Smooth muscle cell (in vitro differentiated cells): ENCODE data around the gene KANSL1. TPM values are rescaled to one million over a fixed set of nuclear protein-coding genes. Genes with fewer than 3 reads are reported as not detected.

ENCODE experiments used
- DNase-seq: peaks from one replicate; lab custom pipeline; 2025; ENCODE audit not compliant: unreplicated experiment; lab: John Stamatoyannopoulos, UW
- H2AFZ ChIP-seq: fragments of 200-600 bp; sonication (generic); 2 replicates; pipeline ENCODE4 v1.6.0; 2016; ENCODE audit warnings: antibody characterized with exemption, low read depth, mild to moderate bottlenecking
- H3F3A ChIP-seq: fragments of 200-600 bp; sonication (generic); 2 replicates; pipeline ENCODE4 v1.6.0; 2017; ENCODE audit warnings: antibody characterized with exemption, low read depth
- H3K27ac ChIP-seq: fragments of 200-600 bp; sonication (generic); 2 replicates; pipeline ENCODE4 v1.5.1; 2016; ENCODE audit warnings: low read depth, mild to moderate bottlenecking
- H3K27me3 ChIP-seq: fragments of 200-600 bp; sonication (generic); 2 replicates; pipeline ENCODE4 v1.6.1; 2016; ENCODE audit warnings: low read depth, mild to moderate bottlenecking
- H3K36me3 ChIP-seq: fragments of 200-600 bp; sonication (generic); 2 replicates; pipeline ENCODE4 v1.5.1; 2016; ENCODE audit warnings: low read depth
- H3K4me1 ChIP-seq: fragments of 200-600 bp; sonication (generic); 2 replicates; pipeline ENCODE4 v1.5.1; 2016; ENCODE audit warnings: low read depth
- H3K4me2 ChIP-seq: fragments of 200-600 bp; sonication (generic); 2 replicates; pipeline ENCODE4 v1.6.0; 2016; ENCODE audit warnings: mild to moderate bottlenecking
- H3K4me3 ChIP-seq: fragments of 200-600 bp; sonication (generic); 2 replicates; pipeline ENCODE4 v1.5.1; 2016; ENCODE audit warnings: mild to moderate bottlenecking
- H3K79me2 ChIP-seq: fragments of 200-600 bp; sonication (generic); 2 replicates; pipeline ENCODE4 v1.6.0; 2016; ENCODE audit warnings: low read depth, mild to moderate bottlenecking
- H3K9ac ChIP-seq: fragments of 200-600 bp; sonication (generic); 2 replicates; pipeline ENCODE4 v1.6.0; 2016; ENCODE audit warnings: low read depth
- H3K9me3 ChIP-seq: fragments of 200-600 bp; sonication (generic); replicated peaks from 2 replicates; pipeline ENCODE4 v1.5.1; 2016; ENCODE audit warnings: low read depth
- H4K20me1 ChIP-seq: fragments of 200-600 bp; sonication (generic); 2 replicates; pipeline ENCODE4 v1.6.0; 2016; ENCODE audit warnings: low read depth
- WGBS: methylation state at CpG from one replicate; pipeline ENCODE4 v1.1.7; 2016; ENCODE audit warnings: low lambda C conversion rate; 5-methylcytosine and 5-hydroxymethylcytosine counted together
- polyA plus RNA-seq: library from polyadenylated mRNA; unstranded; fragments of >200 nt; fragmentation: Nextera tagmentation; extraction: Ambion mirVana; gene quantifications from 2 replicates; pipeline ENCODE4 v1.2.1, GENCODE V29; 2016
- total RNA-seq: library from RNA; depleted of rRNA; stranded (reverse); fragments of >200 nt; gene quantifications from 2 replicates; pipeline ENCODE4 v1.2.3, GENCODE V29; 2014
- TF ChIP-seq, protein P1 (sequence below): fragments of 200-600 bp; sonication (generic); IDR thresholded peaks from 2 replicates; pipeline ENCODE4 v1.5.1; 2017; ENCODE audit warnings: borderline replicate concordance, mild to moderate bottlenecking, antibody characterized with exemption; ENCODE audit not compliant: insufficient read depth, poor library complexity, severe bottlenecking

The KANSL1 gene
- total and polyA plus RNA-seq, 2 experiments from 2014 or later, result 16.9 to 69.7 TPM

DNA sequence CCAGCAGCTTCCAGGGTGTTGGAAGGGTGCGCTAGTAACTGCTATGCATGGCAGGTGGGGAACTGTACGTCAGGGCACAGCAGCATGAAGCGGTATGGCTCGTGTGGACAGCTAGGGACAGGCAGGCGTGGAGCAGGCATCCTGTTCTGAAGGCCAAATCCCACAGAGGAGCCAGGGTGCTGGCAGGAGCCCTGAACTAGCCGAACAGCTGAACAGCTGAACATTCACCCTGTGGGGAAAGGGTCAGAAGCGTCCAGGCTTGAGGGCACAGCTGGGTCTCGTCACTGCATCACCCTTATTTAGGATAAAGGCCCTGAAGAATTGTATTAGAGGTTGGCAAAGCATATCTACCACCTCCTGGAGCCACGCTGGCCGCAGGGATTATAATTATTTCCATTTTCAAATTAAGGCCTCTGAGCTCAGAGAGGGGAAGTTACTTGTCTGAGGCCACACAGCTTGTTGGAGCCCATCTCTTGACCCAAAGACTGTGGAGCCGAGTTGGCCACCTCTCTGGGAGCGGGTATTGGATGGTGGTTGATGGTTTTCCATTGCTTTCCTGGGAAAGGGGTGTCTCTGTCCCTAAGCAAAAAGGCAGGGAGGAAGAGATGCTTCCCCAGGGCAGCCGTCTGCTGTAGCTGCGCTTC lies 197.5 kb downstream of the KANSL1 start:
- no peak overlapping the region for H3K27ac ChIP-seq
- H3K36me3 ChIP-seq, result no peaks in the 10 kb centered on the region
- 93% methylated on average over 14 of the region's 14 CpGs for WGBS
- H3K4me3 ChIP-seq, result no peak overlapping the region
- no peaks in the 10 kb centered on the region for H4K20me1 ChIP-seq
- no peaks in the 10 kb centered on the region for H3K27me3 ChIP-seq
- H3K4me2 ChIP-seq, result no peak overlapping the region
- no peaks in the 10 kb centered on the region for H3K4me1 ChIP-seq
- TF ChIP-seq, protein P1, sequence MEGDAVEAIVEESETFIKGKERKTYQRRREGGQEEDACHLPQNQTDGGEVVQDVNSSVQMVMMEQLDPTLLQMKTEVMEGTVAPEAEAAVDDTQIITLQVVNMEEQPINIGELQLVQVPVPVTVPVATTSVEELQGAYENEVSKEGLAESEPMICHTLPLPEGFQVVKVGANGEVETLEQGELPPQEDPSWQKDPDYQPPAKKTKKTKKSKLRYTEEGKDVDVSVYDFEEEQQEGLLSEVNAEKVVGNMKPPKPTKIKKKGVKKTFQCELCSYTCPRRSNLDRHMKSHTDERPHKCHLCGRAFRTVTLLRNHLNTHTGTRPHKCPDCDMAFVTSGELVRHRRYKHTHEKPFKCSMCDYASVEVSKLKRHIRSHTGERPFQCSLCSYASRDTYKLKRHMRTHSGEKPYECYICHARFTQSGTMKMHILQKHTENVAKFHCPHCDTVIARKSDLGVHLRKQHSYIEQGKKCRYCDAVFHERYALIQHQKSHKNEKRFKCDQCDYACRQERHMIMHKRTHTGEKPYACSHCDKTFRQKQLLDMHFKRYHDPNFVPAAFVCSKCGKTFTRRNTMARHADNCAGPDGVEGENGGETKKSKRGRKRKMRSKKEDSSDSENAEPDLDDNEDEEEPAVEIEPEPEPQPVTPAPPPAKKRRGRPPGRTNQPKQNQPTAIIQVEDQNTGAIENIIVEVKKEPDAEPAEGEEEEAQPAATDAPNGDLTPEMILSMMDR, result no peak
- H3K9me3 ChIP-seq, result no peaks in the 10 kb centered on the region
- H3F3A ChIP-seq, result no peaks in the 10 kb centered on the region
- DNase-seq, result no peak
- H3K79me2 ChIP-seq, result no peaks in the 10 kb centered on the region
- no peak overlapping the region for H3K9ac ChIP-seq
- no peak overlapping the region for H2AFZ ChIP-seq

DNA sequence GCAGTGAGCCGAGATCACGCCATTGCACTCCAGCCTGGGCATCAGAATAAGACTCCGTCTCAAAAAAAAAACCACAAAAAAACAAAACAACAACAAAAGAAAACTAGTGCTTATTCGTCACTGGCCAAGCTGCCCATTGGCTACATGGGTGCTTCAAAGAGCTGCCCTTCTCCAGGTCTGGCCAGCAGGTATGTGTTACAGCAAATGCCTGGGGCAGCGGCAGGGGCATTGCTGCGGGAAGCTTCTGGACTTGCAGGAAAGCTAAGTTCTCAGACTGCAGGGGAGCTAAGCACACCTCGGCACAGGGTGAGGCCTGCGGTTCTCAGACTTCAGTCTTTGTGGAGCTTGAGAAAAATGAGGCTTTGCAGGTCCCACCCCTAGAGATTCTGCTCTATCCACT lies 198.2 kb downstream of the KANSL1 start:
- Histone ChIP-seq H3K4me3 (no peak overlapping the region), H3K36me3 (no peaks in the 10 kb centered on the region), H3K27me3 (no peaks in the 10 kb centered on the region), H3K4me2 (no peak overlapping the region), H2AFZ (no peak overlapping the region), H3K9me3 (no peaks in the 10 kb centered on the region), H3K4me1 (no peaks in the 10 kb centered on the region), H3K27ac (no peak overlapping the region), H4K20me1 (no peaks in the 10 kb centered on the region), H3K9ac (no peak overlapping the region), H3F3A (no peaks in the 10 kb centered on the region), H3K79me2 (no peaks in the 10 kb centered on the region)
- TF ChIP-seq, protein P1, result no peak
- 91% methylated on average over 8 of the region's 8 CpGs for WGBS
- no peak for DNase-seq

DNA sequence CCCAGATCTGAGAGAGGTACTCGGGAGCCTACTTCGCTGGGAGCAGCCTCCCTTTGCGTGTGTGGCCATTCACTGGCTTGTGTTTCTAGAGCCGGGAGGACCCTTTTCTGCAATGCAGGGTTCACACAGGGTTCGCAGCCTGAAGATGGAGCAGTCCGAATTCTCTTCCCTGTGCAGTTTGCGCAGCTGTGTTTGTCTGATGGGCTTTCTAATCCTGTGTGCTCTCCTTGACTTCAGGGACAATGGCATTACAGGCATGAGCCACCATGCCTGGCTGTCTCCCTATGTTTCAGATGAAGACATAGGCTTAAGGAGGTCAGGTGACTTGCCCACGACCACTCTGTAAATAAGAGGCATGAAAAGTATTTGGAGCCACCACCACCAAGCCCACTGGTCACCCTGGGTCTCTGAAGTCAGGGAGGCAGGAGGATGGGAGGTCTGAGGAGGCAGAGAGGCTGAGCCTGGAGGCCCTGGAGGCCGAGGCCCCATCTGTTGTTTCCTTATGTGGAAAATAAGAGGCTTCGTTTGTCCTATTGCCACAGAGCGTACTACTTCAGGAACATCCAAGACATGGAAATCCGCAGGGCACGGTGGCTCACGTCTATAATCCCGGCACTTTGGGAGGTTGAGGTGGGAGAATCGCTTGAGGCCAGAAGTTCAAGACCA lies 199.1 kb downstream of the KANSL1 start:
- no peaks in the 10 kb centered on the region for H4K20me1 ChIP-seq
- no peak overlapping the region for H2AFZ ChIP-seq
- TF ChIP-seq, protein P1, result no peak
- H3K27me3 ChIP-seq, result no peaks in the 10 kb centered on the region
- H3K36me3 ChIP-seq, result no peaks in the 10 kb centered on the region
- no peak for DNase-seq
- H3K9me3 ChIP-seq, result no peaks in the 10 kb centered on the region
- H3K4me3 ChIP-seq, result no peak overlapping the region
- no peaks in the 10 kb centered on the region for H3K4me1 ChIP-seq
- no peaks in the 10 kb centered on the region for H3F3A ChIP-seq
- 93% methylated on average over 16 of the region's 16 CpGs for WGBS
- no peak overlapping the region for H3K9ac ChIP-seq
- no peak overlapping the region for H3K27ac ChIP-seq
- no peaks in the 10 kb centered on the region for H3K79me2 ChIP-seq
- H3K4me2 ChIP-seq, result no peak overlapping the region

DNA sequence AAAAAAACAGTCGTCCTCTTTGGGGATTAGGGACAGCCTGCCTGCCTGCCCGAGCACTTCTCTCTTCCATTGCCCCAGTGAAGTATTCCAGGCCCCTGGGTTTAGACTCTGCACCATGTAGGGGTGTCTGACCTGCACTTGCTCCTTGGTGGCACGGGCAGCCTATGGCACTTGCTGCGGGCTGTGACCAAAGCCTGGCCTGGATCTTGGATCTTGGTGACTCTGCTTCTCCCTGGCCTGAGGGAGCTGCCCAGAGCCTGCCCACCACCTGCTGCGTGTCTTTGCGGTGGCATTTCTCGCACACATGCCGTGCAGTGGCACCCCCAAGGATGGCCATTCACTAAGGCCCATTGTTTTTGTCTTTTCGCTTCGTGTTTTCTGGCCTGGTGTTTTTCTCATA lies 200.3 kb downstream of the KANSL1 start:
- no peak overlapping the region for H2AFZ ChIP-seq
- H3K4me1 ChIP-seq, result no peaks in the 10 kb centered on the region
- H3K9me3 ChIP-seq, result no peaks in the 10 kb centered on the region
- H3K4me3 ChIP-seq, result no peak overlapping the region
- TF ChIP-seq, protein P1, result no peak
- H3K9ac ChIP-seq, result no peak overlapping the region
- no peaks in the 10 kb centered on the region for H4K20me1 ChIP-seq
- H3F3A ChIP-seq, result no peaks in the 10 kb centered on the region
- H3K27me3 ChIP-seq, result no peaks in the 10 kb centered on the region
- no peaks in the 10 kb centered on the region for H3K79me2 ChIP-seq
- WGBS, result 78% methylated on average over 10 of the region's 10 CpGs
- no peak overlapping the region for H3K4me2 ChIP-seq
- DNase-seq, result no peak
- H3K36me3 ChIP-seq, result no peaks in the 10 kb centered on the region
- H3K27ac ChIP-seq, result no peak overlapping the region
